Measurements from ENCODE around the gene CERS6.

CERS6 gene

GRCh38 chr2:168449419-168449818, 6.7 kb upstream of the CERS6 start:
- no peak overlapping the region for H2BK15ac ChIP-seq (ENCODE audit: low read length)
- H3K9ac ChIP-seq (ENCODE audit: low read depth, low read length, poor library complexity), result no peak overlapping the region
- no peak overlapping the region for H3K14ac ChIP-seq (ENCODE audit: low read length)
- no peak overlapping the region for H3K4me2 ChIP-seq (ENCODE audit: insufficient read depth, low read length, poor library complexity, severe bottlenecking)
- no peak overlapping the region for H3K27ac ChIP-seq (replicated peaks; ENCODE audit: low read length)
- H3K27me3 ChIP-seq (ENCODE audit: control insufficient read depth in 3 of 3, insufficient read depth in 3 of 3, low read depth in 1 of 3, low read length in 3 of 3), result no peaks in the 10 kb centered on the region
- no peak overlapping the region for H2BK5ac ChIP-seq (ENCODE audit: low read length)
- H2BK120ac ChIP-seq (ENCODE audit: low read depth, low read length), result no peak overlapping the region
- no peak overlapping the region for H3K4me3 ChIP-seq (ENCODE audit: low read length in 2 of 2)
- H2AK5ac ChIP-seq (ENCODE audit: low read depth, low read length), result no peak overlapping the region
- DNase-seq (ENCODE audit: low spot score), result no peak
- H3K18ac ChIP-seq (ENCODE audit: low read length), result no peak overlapping the region
- no peak overlapping the region for H3K23ac ChIP-seq (ENCODE audit: low read depth, low read length, poor library complexity)
- H3K9me3 ChIP-seq (replicated peaks in 1 of 2; ENCODE audit: control insufficient read depth in 2 of 2, insufficient read depth in 1 of 2, low read depth in 1 of 2, low read length in 2 of 2), result peaks cover 0 to 2% of the 10 kb centered on the region in 2 donors
- no peaks in the 10 kb centered on the region for H3K36me3 ChIP-seq (replicated peaks in 1 of 2; ENCODE audit: control insufficient read depth in 2 of 2, insufficient read depth in 2 of 2, low read length in 2 of 2)
- H3K4ac ChIP-seq (ENCODE audit: low read length), result no peak overlapping the region
- no peaks in the 10 kb centered on the region for H3K4me1 ChIP-seq (ENCODE audit: control insufficient read depth in 2 of 2, insufficient read depth in 1 of 2, low read depth in 1 of 2, low read length in 2 of 2)
- WGBS, 2 donors (ENCODE audit: extremely low coverage in 2 of 2, insufficient read length in 2 of 2, insufficient replicate concordance in 1 of 2), result no CpG with 5 or more reads among the region's 3 CpGs
- no peak overlapping the region for H2AFZ ChIP-seq (ENCODE audit: low read length)
- no peak overlapping the region for H2BK12ac ChIP-seq (ENCODE audit: low read length)
- no peaks in the 10 kb centered on the region for H3K79me1 ChIP-seq (ENCODE audit: low read depth, low read length)
- no peak overlapping the region for H4K8ac ChIP-seq (ENCODE audit: low read depth, low read length)
- no peak overlapping the region for H4K91ac ChIP-seq (ENCODE audit: low read depth, low read length, poor library complexity)

DNA sequence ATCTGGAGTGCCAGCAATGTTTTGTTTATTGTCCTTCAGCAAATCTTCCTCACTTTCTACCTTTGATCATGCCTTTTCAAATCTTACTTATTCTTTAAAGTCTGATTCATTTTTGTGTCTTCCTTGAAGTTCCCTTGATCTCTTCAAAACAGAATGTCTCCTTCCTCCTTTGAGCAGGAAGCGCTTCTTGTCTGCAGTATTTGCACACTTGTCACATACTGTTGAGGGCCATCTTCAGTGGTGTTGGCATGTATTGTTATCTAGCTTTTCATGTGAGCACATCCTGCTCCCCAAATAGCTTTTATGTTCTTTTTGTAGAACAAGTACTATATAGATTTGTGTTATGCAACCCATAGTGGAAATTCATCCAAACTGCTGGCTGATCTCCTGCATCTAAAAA, 5.9 kb upstream of the CERS6 start:
- Histone ChIP-seq H2AK5ac (ENCODE audit: low read depth, low read length) (no peak overlapping the region), H3K4me3 (ENCODE audit: low read length in 2 of 2) (no peak overlapping the region)

DNA sequence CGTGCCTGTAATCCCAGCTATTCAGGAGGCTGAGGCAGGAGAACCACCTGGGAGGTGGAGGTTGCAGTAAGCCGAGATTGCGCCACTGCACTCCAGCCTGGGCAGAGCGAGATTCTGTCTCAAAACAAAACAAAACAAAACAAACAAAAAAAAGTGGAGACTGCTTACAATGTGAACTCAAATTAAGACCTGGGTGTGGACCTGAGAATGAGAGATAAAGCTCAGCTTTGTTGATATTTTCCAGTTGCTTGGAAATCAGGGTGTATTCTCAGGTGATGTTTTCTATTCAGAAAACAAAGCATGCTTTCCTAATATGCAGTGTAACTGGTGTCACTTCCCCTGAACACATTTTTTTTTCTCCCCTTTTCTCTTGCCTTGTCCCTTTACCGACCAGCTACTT, 5.3 kb upstream of the CERS6 start:
- Histone ChIP-seq H2BK12ac (ENCODE audit: low read length) (no peak overlapping the region), H2BK15ac (ENCODE audit: low read length) (no peak overlapping the region), H3K4me2 (ENCODE audit: insufficient read depth, low read length, poor library complexity, severe bottlenecking) (no peak overlapping the region), H3K4ac (ENCODE audit: low read length) (no peak overlapping the region), H4K91ac (ENCODE audit: low read depth, low read length, poor library complexity) (no peak overlapping the region), H3K36me3 (replicated peaks in 1 of 2; ENCODE audit: control insufficient read depth in 2 of 2, insufficient read depth in 2 of 2, low read length in 2 of 2) (no peaks in the 10 kb centered on the region), H3K4me3 (ENCODE audit: low read length in 2 of 2) (no peak overlapping the region), H3K14ac (ENCODE audit: low read length) (no peak overlapping the region), H3K9me3 (replicated peaks in 1 of 2; ENCODE audit: control insufficient read depth in 2 of 2, insufficient read depth in 1 of 2, low read depth in 1 of 2, low read length in 2 of 2) (peaks cover 3 to 10% of the 10 kb centered on the region in 2 donors), H2BK120ac (ENCODE audit: low read depth, low read length) (no peak overlapping the region), H3K79me1 (ENCODE audit: low read depth, low read length) (no peaks in the 10 kb centered on the region), H3K23ac (ENCODE audit: low read depth, low read length, poor library complexity) (no peak overlapping the region), H2AK5ac (ENCODE audit: low read depth, low read length) (no peak overlapping the region), H2AFZ (ENCODE audit: low read length) (no peak overlapping the region), H2BK5ac (ENCODE audit: low read length) (no peak overlapping the region), H3K18ac (ENCODE audit: low read length) (no peak overlapping the region), H3K27ac (replicated peaks; ENCODE audit: low read length) (no peak overlapping the region), H3K9ac (ENCODE audit: low read depth, low read length, poor library complexity) (no peak overlapping the region), H3K27me3 (ENCODE audit: control insufficient read depth in 3 of 3, insufficient read depth in 3 of 3, low read depth in 1 of 3, low read length in 3 of 3) (no peaks in the 10 kb centered on the region), H3K4me1 (ENCODE audit: control insufficient read depth in 2 of 2, insufficient read depth in 1 of 2, low read depth in 1 of 2, low read length in 2 of 2) (no peaks in the 10 kb centered on the region), H4K8ac (ENCODE audit: low read depth, low read length) (no peak overlapping the region)
- no CpG with 5 or more reads among the region's 5 CpGs for WGBS, 2 donors (ENCODE audit: extremely low coverage in 2 of 2, insufficient read length in 2 of 2, insufficient replicate concordance in 1 of 2)
- no peak for DNase-seq (ENCODE audit: low spot score)

More for the DNA sequence above, 5.9 kb upstream of the CERS6 start:
- Histone ChIP-seq H2BK12ac (ENCODE audit: low read length) (no peak overlapping the region), H3K23ac (ENCODE audit: low read depth, low read length, poor library complexity) (no peak overlapping the region), H4K91ac (ENCODE audit: low read depth, low read length, poor library complexity) (no peak overlapping the region), H3K18ac (ENCODE audit: low read length) (no peak overlapping the region), H3K27me3 (ENCODE audit: control insufficient read depth in 3 of 3, insufficient read depth in 3 of 3, low read depth in 1 of 3, low read length in 3 of 3) (no peaks in the 10 kb centered on the region), H3K14ac (ENCODE audit: low read length) (no peak overlapping the region), H3K9ac (ENCODE audit: low read depth, low read length, poor library complexity) (no peak overlapping the region), H3K36me3 (replicated peaks in 1 of 2; ENCODE audit: control insufficient read depth in 2 of 2, insufficient read depth in 2 of 2, low read length in 2 of 2) (no peaks in the 10 kb centered on the region), H3K4me2 (ENCODE audit: insufficient read depth, low read length, poor library complexity, severe bottlenecking) (no peak overlapping the region), H4K8ac (ENCODE audit: low read depth, low read length) (no peak overlapping the region), H2BK15ac (ENCODE audit: low read length) (no peak overlapping the region), H2BK120ac (ENCODE audit: low read depth, low read length) (no peak overlapping the region), H3K4ac (ENCODE audit: low read length) (no peak overlapping the region), H3K27ac (replicated peaks; ENCODE audit: low read length) (no peak overlapping the region), H3K4me1 (ENCODE audit: control insufficient read depth in 2 of 2, insufficient read depth in 1 of 2, low read depth in 1 of 2, low read length in 2 of 2) (no peaks in the 10 kb centered on the region), H3K79me1 (ENCODE audit: low read depth, low read length) (no peaks in the 10 kb centered on the region), H3K9me3 (replicated peaks in 1 of 2; ENCODE audit: control insufficient read depth in 2 of 2, insufficient read depth in 1 of 2, low read depth in 1 of 2, low read length in 2 of 2) (peaks cover 3 to 9% of the 10 kb centered on the region in 2 donors), H2BK5ac (ENCODE audit: low read length) (no peak overlapping the region), H2AFZ (ENCODE audit: low read length) (peak overlapping the region; percentile 10)
- WGBS, 2 donors (ENCODE audit: extremely low coverage in 2 of 2, insufficient read length in 2 of 2, insufficient replicate concordance in 1 of 2), result no CpG with 5 or more reads among the region's 1 CpG
- DNase-seq (ENCODE audit: low spot score), result no peak

DNA sequence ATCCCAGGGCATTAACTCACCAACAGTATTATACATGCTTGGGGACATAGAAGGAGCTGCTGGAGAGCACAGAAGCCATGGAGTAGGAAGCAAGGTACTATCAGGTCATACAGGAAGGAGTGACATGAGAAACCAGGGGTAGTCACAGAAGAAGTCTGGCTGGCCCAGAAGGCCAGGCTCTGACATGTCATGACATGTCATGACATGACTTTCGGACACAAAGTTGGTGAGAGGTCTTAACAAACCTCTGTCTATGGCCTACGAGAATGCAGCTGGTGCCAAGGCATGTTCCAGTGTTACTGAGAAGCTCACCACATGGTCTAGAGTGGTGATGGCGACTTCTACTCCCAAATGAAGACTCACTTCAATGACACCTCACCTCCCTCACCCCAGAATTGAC, 3.3 kb upstream of the CERS6 start:
- Histone ChIP-seq H4K91ac (ENCODE audit: low read depth, low read length, poor library complexity) (no peak overlapping the region), H3K18ac (ENCODE audit: low read length) (no peak overlapping the region), H3K9me3 (replicated peaks in 1 of 2; ENCODE audit: control insufficient read depth in 2 of 2, insufficient read depth in 1 of 2, low read depth in 1 of 2, low read length in 2 of 2) (peaks cover 3 to 10% of the 10 kb centered on the region in 2 donors), H3K9ac (ENCODE audit: low read depth, low read length, poor library complexity) (no peak overlapping the region), H2AFZ (ENCODE audit: low read length) (no peak overlapping the region), H3K4ac (ENCODE audit: low read length) (no peak overlapping the region), H3K27ac (replicated peaks; ENCODE audit: low read length) (no peak overlapping the region), H4K8ac (ENCODE audit: low read depth, low read length) (no peak overlapping the region), H3K4me3 (ENCODE audit: low read length in 2 of 2) (no peak overlapping the region), H2BK5ac (ENCODE audit: low read length) (no peak overlapping the region), H3K23ac (ENCODE audit: low read depth, low read length, poor library complexity) (no peak overlapping the region), H2BK12ac (ENCODE audit: low read length) (no peak overlapping the region), H3K36me3 (replicated peaks in 1 of 2; ENCODE audit: control insufficient read depth in 2 of 2, insufficient read depth in 2 of 2, low read length in 2 of 2) (no peaks in the 10 kb centered on the region), H2AK5ac (ENCODE audit: low read depth, low read length) (no peak overlapping the region), H3K4me1 (ENCODE audit: control insufficient read depth in 2 of 2, insufficient read depth in 1 of 2, low read depth in 1 of 2, low read length in 2 of 2) (peaks cover 0 to 2% of the 10 kb centered on the region in 2 donors), H3K79me1 (ENCODE audit: low read depth, low read length) (no peaks in the 10 kb centered on the region), H3K27me3 (ENCODE audit: control insufficient read depth in 3 of 3, insufficient read depth in 3 of 3, low read depth in 1 of 3, low read length in 3 of 3) (no peaks in the 10 kb centered on the region), H2BK15ac (ENCODE audit: low read length) (no peak overlapping the region), H2BK120ac (ENCODE audit: low read depth, low read length) (no peak overlapping the region), H3K14ac (ENCODE audit: low read length) (no peak overlapping the region), H3K4me2 (ENCODE audit: insufficient read depth, low read length, poor library complexity, severe bottlenecking) (no peak overlapping the region)
- WGBS, 2 donors (ENCODE audit: extremely low coverage in 2 of 2, insufficient read length in 2 of 2, insufficient replicate concordance in 1 of 2), result no CpG with 5 or more reads among the region's 3 CpGs
- no peak for DNase-seq (ENCODE audit: low spot score)

Measured in neuronal stem cell (in vitro differentiated cells).